ENCODE results near the gene CEP19. TPM values are rescaled to one million over a fixed set of nuclear protein-coding genes. Genes with fewer than 3 reads are reported as not detected.
"Not testable (repeated sequence)": the region's sequence is repeated elsewhere in the genome, so short reads cannot be mapped to it uniquely, and the experiment has no call there.

CEP19 gene, protein sequence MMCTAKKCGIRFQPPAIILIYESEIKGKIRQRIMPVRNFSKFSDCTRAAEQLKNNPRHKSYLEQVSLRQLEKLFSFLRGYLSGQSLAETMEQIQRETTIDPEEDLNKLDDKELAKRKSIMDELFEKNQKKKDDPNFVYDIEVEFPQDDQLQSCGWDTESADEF
- total RNA-seq, result 1 to 10 TPM; 5.3 to 6.0 TPM

- Mint-ChIP-seq H3K36me3 (ENCODE audit: low read depth) (peaks cover 8% of the 10 kb centered on the region), H3K27me3 (no peaks in the 10 kb centered on the region)
- CTCF ChIA-PET, result interaction anchor here (0.7 to 1.1 kb wide), 4 partner anchors 62 to 239 kb away, joined by 3 read pairs; no protein-coding TSS in a partner anchor
Observed at GRCh38 chr3:196711838-196712513, at the start of gene CEP19, which contains the start of gene PIGX. Gene CEP19 (minus strand): TSS chr3:196712250. CDS start chr3:196708657, 3,593 bp downstream. Gene PIGX (plus strand): TSS chr3:196712377.

GRCh38 chr3:196757876-196758739 is 46.1 kb upstream of the CEP19 start:
- POLR2A ChIA-PET, result no interaction called here
- Mint-ChIP-seq H3K9me3 (peaks cover 39% of the 10 kb centered on the region), H3K27me3 (no peaks in the 10 kb centered on the region), H3K4me3 (no peak overlapping the region), H3K27ac (peak overlapping the region; percentile 48), H3K36me3 (ENCODE audit: low read depth) (peaks cover 78% of the 10 kb centered on the region), H3K4me1 (peaks cover 21% of the 10 kb centered on the region)
- CTCF ChIA-PET, result no interaction called here
- DNase-seq, result no peak

More at GRCh38 chr3:196711838-196712513, at the start of gene CEP19, which contains the start of gene PIGX:
- Mint-ChIP-seq H3K9me3 (no peaks in the 10 kb centered on the region), H3K4me3 (peak within 1 kb of the TSS; percentile 82), H3K27ac (peak within 1 kb of the TSS; percentile 99), H3K4me1 (peaks cover 38% of the 10 kb centered on the region)
- DNase-seq, result peak; percentile 90
- POLR2A ChIA-PET, result interaction anchor here (0.7 kb wide), 1 partner anchor 28 kb away, joined by 6 read pairs; the partner anchor contains the start of gene PAK2

- Mint-ChIP-seq H3K36me3 (ENCODE audit: low read depth) (peaks cover 75% of the 10 kb centered on the region), H3K27me3 (no peaks in the 10 kb centered on the region), H3K4me3 (no peak overlapping the region), H3K4me1 (peaks cover 20% of the 10 kb centered on the region), H3K9me3 (peaks cover 39% of the 10 kb centered on the region), H3K27ac (peak overlapping the region; percentile 57)
- DNase-seq, result no peak
- POLR2A ChIA-PET, result no interaction called here
- CTCF ChIA-PET, result no interaction called here
Observed at GRCh38 chr3:196756732-196757131, 44.7 kb upstream of the CEP19 start.

GRCh38 chr3:196754091-196754981 is 42.3 kb upstream of the CEP19 start:
- Mint-ChIP-seq H3K4me3 (no peak overlapping the region), H3K36me3 (ENCODE audit: low read depth) (peaks cover 76% of the 10 kb centered on the region), H3K27ac (peak overlapping the region; percentile 50), H3K9me3 (peaks cover 36% of the 10 kb centered on the region), H3K4me1 (peaks cover 23% of the 10 kb centered on the region), H3K27me3 (no peaks in the 10 kb centered on the region)
- DNase-seq, result no peak
- POLR2A ChIA-PET, result no interaction called here
- CTCF ChIA-PET, result no interaction called here

- Mint-ChIP-seq H3K4me1 (peaks cover 33% of the 10 kb centered on the region), H3K27ac (no peak overlapping the region), H3K9me3 (peaks cover 42% of the 10 kb centered on the region), H3K36me3 (ENCODE audit: low read depth) (peaks cover 81% of the 10 kb centered on the region), H3K27me3 (no peaks in the 10 kb centered on the region), H3K4me3 (no peak overlapping the region)
- DNase-seq, result no peak
- ChIA-PET CTCF (interaction anchor here (1.1 kb wide), 1 partner anchor 13 kb away, joined by 3 read pairs; the partner anchor contains the start of gene PAK2), POLR2A (no interaction called here)
Observed at GRCh38 chr3:196753201-196753600, 41.2 kb upstream of the CEP19 start.

DNA sequence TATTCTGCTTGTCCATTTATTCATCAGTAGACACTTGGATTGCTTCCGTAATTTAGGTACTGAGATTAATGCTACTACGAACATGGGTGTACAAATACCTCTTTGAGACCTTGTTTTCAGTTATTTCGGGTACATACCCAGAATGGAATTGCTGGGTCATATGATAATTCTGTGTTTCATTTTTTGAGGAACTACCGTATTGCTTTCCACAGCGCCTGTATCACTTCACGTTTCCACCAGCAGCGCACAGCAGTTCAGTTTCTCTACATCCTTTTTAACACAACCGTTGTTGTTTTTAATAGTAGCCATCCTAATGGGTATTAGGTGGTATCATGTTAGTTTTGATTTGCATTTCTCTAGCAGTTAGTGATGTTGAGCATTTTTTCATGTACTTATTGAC is 37.1 kb upstream of the CEP19 start:
- Mint-ChIP-seq H3K4me1 (peaks cover 26% of the 10 kb centered on the region), H3K27me3 (no peaks in the 10 kb centered on the region), H3K4me3 (no peak overlapping the region), H3K27ac (no peak overlapping the region), H3K9me3 (peaks cover 12% of the 10 kb centered on the region), H3K36me3 (ENCODE audit: low read depth) (peaks cover 59% of the 10 kb centered on the region)
- CTCF ChIA-PET, result no interaction called here
- POLR2A ChIA-PET, result no interaction called here
- no peak for DNase-seq

GRCh38 chr3:196743569-196743968 is 31.5 kb upstream of the CEP19 start:
- Mint-ChIP-seq H3K36me3 (ENCODE audit: low read depth) (peaks cover 34% of the 10 kb centered on the region), H3K4me1 (peaks cover 31% of the 10 kb centered on the region)
- CTCF ChIA-PET, H3K9me3 Mint-ChIP-seq, DNase-seq, H3K27ac Mint-ChIP-seq, H3K4me3 Mint-ChIP-seq, H3K27me3 Mint-ChIP-seq, POLR2A ChIA-PET: not testable (repeated sequence)

DNA sequence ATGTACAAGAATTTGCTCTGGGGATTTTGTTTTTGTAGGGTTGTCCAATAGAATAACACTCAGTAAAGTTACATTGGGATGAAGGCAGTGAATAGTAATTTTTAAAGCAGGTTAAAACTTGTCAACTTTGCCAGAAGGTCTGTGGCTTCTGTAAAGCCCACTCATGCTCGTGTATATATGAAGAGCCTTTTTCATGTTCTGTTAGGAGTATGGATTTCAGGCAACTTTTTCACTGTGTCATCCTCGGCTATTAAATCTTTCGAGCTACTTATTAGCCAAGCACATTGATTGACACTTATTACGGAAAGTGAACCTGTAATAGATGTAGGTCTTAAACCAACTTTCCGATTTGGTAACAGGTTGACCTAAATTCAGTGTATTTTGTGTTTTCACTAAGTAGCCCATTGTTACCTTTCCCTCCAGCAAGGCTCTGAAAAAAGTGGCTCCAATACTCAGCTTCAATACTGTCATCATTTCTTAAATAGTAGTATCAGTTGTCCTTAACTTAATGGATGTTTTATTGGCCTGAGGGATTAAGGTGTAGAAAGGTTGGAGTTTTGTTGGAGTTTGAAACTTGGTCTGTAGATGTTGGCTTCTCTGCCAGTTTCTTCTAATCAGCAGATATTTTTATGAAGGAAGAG is 29.3 kb upstream of the CEP19 start:
- H3K9me3 Mint-ChIP-seq, result peaks cover 4% of the 10 kb centered on the region
- H3K27me3 Mint-ChIP-seq, result no peaks in the 10 kb centered on the region
- H3K4me3 Mint-ChIP-seq, result peak overlapping the region; percentile 93
- CTCF ChIA-PET, result interaction anchor here (1.0 to 1.8 kb wide), 2 partner anchors 50 to 213 kb away, joined by 4 to 7 read pairs; no protein-coding TSS in a partner anchor
- no peak for DNase-seq
- H3K27ac Mint-ChIP-seq, result peak overlapping the region; percentile 96
- POLR2A ChIA-PET, result no interaction called here
- peaks cover 30% of the 10 kb centered on the region for H3K4me1 Mint-ChIP-seq
- peaks cover 36% of the 10 kb centered on the region for H3K36me3 Mint-ChIP-seq (ENCODE audit: low read depth)

- ChIA-PET POLR2A (interaction anchor here (0.7 to 1.9 kb wide), 3 partner anchors 23 to 35 kb away, joined by 5 to 6 read pairs (median 5); partner anchors contain the start of genes CEP19 and PIGX), CTCF (interaction anchor here (0.6 to 1.8 kb wide), 6 partner anchors 12 to 212 kb away, joined by 3 to 7 read pairs (median 3); no protein-coding TSS in a partner anchor)
- peak overlapping the region; percentile 96 for H3K27ac Mint-ChIP-seq
- no peaks in the 10 kb centered on the region for H3K27me3 Mint-ChIP-seq
- H3K9me3 Mint-ChIP-seq, result peaks cover 4% of the 10 kb centered on the region
- DNase-seq, result peak; percentile 43
- H3K4me3 Mint-ChIP-seq, result peak overlapping the region; percentile 93
- H3K4me1 Mint-ChIP-seq, result peaks cover 30% of the 10 kb centered on the region
- peaks cover 35% of the 10 kb centered on the region for H3K36me3 Mint-ChIP-seq (ENCODE audit: low read depth)
Observed at GRCh38 chr3:196740481-196741248, 28.6 kb upstream of the CEP19 start.

GRCh38 chr3:196739671-196740480 is 27.8 kb upstream of the CEP19 start, which contains the start of gene PAK2:
Gene PAK2 (plus strand): TSS chr3:196739857. CDS start chr3:196782647, 42,790 bp downstream.
- ChIA-PET POLR2A (interaction anchor here (0.7 to 1.9 kb wide), 3 partner anchors 22 to 35 kb away, joined by 5 to 6 read pairs (median 5); partner anchors contain the start of genes CEP19 and PIGX), CTCF (interaction anchor here (0.6 to 1.8 kb wide), 8 partner anchors 11 to 211 kb away, joined by 3 to 7 read pairs (median 3); partner anchors contain the start of gene NCBP2)
- Mint-ChIP-seq H3K4me3 (peak within 1 kb of the TSS; percentile 93), H3K36me3 (ENCODE audit: low read depth) (peaks cover 36% of the 10 kb centered on the region), H3K27me3 (no peaks in the 10 kb centered on the region), H3K27ac (peak within 1 kb of the TSS; percentile 96), H3K9me3 (peaks cover 4% of the 10 kb centered on the region), H3K4me1 (peaks cover 30% of the 10 kb centered on the region)
- DNase-seq, result peak; percentile 91
